K562 (cell line): ENCODE measurements around the gene ZSCAN29. TPM values are rescaled to one million over a fixed set of nuclear protein-coding genes. Genes with fewer than 3 reads are reported as not detected.

Experiments
- ARID1B ChIP-seq: fragments of 450-650 bp; IDR thresholded peaks from 2 replicates; pipeline ENCODE4 v1.6.1; 2016; ENCODE audit warnings: antibody characterized with exemption, mild to moderate bottlenecking, inconsistent platforms
- BACH1 ChIP-seq: fragments of 200-800 bp; sonication (Bioruptor generic); IDR thresholded peaks from 2 replicates; pipeline ENCODE4 v1.6.1; 2016; ENCODE audit warnings: missing genetic modification characterization, missing compliant biosample characterization
- CREB1 ChIP-seq, 2 experiments: sonication (generic) in 1 of 2; formaldehyde crosslinking in 1 of 2; IDR thresholded peaks; 2 replicates each; pipeline versions ENCODE4 v1.6.1 to v1.8.0; 2012 to 2022; ENCODE audit warnings: inconsistent platforms in 1 of 2, mild to moderate bottlenecking in 1 of 2, missing genetic modification reagents in 1 of 2, moderate library complexity in 1 of 2
- HDAC2 ChIP-seq: fragments of 450-650 bp; IDR thresholded peaks from 2 replicates; pipeline ENCODE4 v1.6.1; 2016; ENCODE audit warnings: mild to moderate bottlenecking
- HNRNPUL1 ChIP-seq: fragments of 200-400 bp; formaldehyde crosslinking; IDR thresholded peaks from 2 replicates; pipeline ENCODE4 v1.6.1; 2017; ENCODE audit warnings: low read length
- IRF2 ChIP-seq: sonication (generic); formaldehyde crosslinking; IDR thresholded peaks from 2 replicates; pipeline ENCODE4 v1.8.1; 2022; ENCODE audit warnings: mild to moderate bottlenecking, missing genetic modification reagents
- MAFF ChIP-seq: IDR thresholded peaks from 2 replicates; pipeline ENCODE4 v1.6.1; 2012; ENCODE audit warnings: low read length, improper control_type of control experiment
- MEF2A ChIP-seq: IDR thresholded peaks from 2 replicates; pipeline ENCODE4 v1.6.1; 2011; ENCODE audit warnings: low read depth, mild to moderate bottlenecking, low read length, moderate library complexity; ENCODE audit not compliant: control insufficient read depth
- NEUROD1 ChIP-seq: fragments of 150-350 bp; IDR thresholded peaks from 2 replicates; pipeline ENCODE4 v1.6.1; 2014; ENCODE audit warnings: borderline replicate concordance, low read length, low read depth; ENCODE audit not compliant: partially characterized antibody
- POLR2A ChIP-seq: fragments of 450-650 bp; conservative IDR thresholded peaks from 2 replicates; pipeline ENCODE4 v1.6.1; 2016
- SMARCA4 ChIP-seq: fragments of 450-650 bp; IDR thresholded peaks from 2 replicates; pipeline ENCODE4 v1.6.1; 2016
- ZFPM2 ChIP-seq: fragments of 250-450 bp; sonication (Bioruptor Pico); IDR thresholded peaks from 2 replicates; pipeline ENCODE4 v1.5.1; 2022; ENCODE audit warnings: mild to moderate bottlenecking
- ZNF224 ChIP-seq: sonication (generic); formaldehyde crosslinking; IDR thresholded peaks from 2 replicates; pipeline ENCODE4 v1.8.0; 2022; ENCODE audit warnings: mild to moderate bottlenecking, missing genetic modification reagents
- ZNF232 ChIP-seq: sonication (generic); formaldehyde crosslinking; IDR thresholded peaks from 2 replicates; pipeline ENCODE4 v1.8.0; 2022; ENCODE audit warnings: mild to moderate bottlenecking, missing genetic modification reagents
- ZZZ3 ChIP-seq: fragments of 450-650 bp; IDR thresholded peaks from 2 replicates; pipeline ENCODE4 v1.6.1; 2016; ENCODE audit warnings: antibody characterized with exemption, mild to moderate bottlenecking, moderate library complexity
- polyA plus RNA-seq, 8 experiments: library from polyadenylated mRNA; depleted of rRNA in 4 of 8; stranded (reverse) in 5 of 8; unstranded in 3 of 8; fragments of >200 nt; fragmentation: Nextera tagmentation in 2 of 8; fragmentation: Illumina TruSeq in 1 of 8; extraction: Ambion mirVana in 2 of 8; extraction: Trizol in 1 of 8; gene quantifications; 2 replicates each; pipeline versions ENCODE4 v1.2.1 to v1.2.3, GENCODE V29; 2011 to 2014; ENCODE audit warnings: inconsistent platforms in 1 of 8, missing spikeins in 1 of 8
- total RNA-seq, 7 experiments: library from RNA; depleted of rRNA in 6 of 7; stranded (reverse); fragments of >200 nt in 6 of 7; fragmentation: Illumina TruSeq in 2 of 7; extraction: Trizol in 2 of 7; gene quantifications; 2 replicates each; pipeline versions ENCODE4 v1.2.1 to v1.2.3, GENCODE V29; 2011 to 2021; ENCODE audit warnings: low replicate concordance in 1 of 7
- TF ChIP-seq, protein P1 (sequence below): sonication (generic); formaldehyde crosslinking; IDR thresholded peaks from 2 replicates; pipeline ENCODE4 v1.8.0; 2022; ENCODE audit warnings: mild to moderate bottlenecking, missing genetic modification reagents
- TF ChIP-seq, protein P2 (sequence below): sonication (generic); formaldehyde crosslinking; IDR thresholded peaks from 2 replicates; pipeline ENCODE4 v1.8.1; 2023; ENCODE audit warnings: mild to moderate bottlenecking, missing genetic modification reagents
- TF ChIP-seq, protein P3 (sequence below): fragments of 450-650 bp; formaldehyde crosslinking; conservative IDR thresholded peaks from 2 replicates; pipeline ENCODE4 v1.4.0; 2022; ENCODE audit warnings: mild to moderate bottlenecking, missing genetic modification characterization
- TF ChIP-seq, protein P4 (sequence below): sonication (generic); IDR thresholded peaks from 2 replicates; pipeline ENCODE4 v1.6.1; 2016
- TF ChIP-seq, protein P5 (sequence below): fragments of 250-450 bp; sonication (Bioruptor Pico); IDR thresholded peaks from 2 replicates; pipeline ENCODE4 v1.4.0; 2020; ENCODE audit warnings: mild to moderate bottlenecking, moderate library complexity

The ZSCAN29 gene
- total and polyA plus RNA-seq, 9 of the 15 experiments (the other 6 are each of a cell fraction or from before 2014, with no cell fraction given) = 2.5 to 28.6 (median 19.7) TPM

DNA sequence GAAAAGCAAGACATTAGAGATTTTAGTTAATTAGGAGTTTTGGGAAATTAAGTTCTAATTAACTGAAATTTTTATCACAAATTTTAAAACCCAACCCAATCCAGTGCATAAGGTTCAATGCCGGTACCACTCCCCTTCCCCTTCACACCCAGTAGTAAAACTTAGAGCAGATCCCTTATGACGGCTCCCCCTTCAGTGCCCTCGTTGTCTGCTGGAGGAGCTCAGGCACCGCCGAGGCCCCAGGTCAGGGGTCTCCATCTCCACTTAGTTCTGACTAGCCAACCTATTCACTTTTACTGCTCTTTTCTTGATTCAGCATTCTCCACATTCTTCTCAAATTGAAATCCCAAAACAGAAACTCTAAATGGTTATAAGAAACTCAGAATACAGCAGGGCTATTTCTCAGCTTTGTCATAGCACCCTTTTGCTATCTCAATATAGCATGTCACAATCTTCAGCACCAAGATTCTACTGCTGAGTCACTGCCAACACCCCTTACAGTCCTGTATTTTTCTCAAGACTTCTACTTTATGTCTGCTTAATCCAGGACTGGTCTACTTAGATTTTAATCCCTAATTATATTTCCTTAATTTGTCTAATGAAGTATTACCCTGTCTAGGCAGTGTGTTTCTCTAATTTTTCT, 39.9 kb upstream of the ZSCAN29 start (continued):
- TF ChIP-seq, protein P1, sequence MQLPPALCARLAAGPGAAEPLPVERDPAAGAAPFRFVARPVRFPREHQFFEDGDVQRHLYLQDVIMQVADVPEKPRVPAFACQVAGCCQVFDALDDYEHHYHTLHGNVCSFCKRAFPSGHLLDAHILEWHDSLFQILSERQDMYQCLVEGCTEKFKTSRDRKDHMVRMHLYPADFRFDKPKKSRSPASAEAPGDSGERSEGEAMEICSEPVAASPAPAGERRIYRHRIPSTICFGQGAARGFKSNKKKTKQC = no peak
- TF ChIP-seq CREB1 (IDR thresholded peaks at IDR 0.05) = no peak
- TF ChIP-seq CREB1 (CRISPR knock-in tag; IDR thresholded peaks at IDR 0.05) = no peak
- TF ChIP-seq MAFF = peak; percentile 88
- no peak for TF ChIP-seq HDAC2
- TF ChIP-seq NEUROD1 = no peak
- no peak for TF ChIP-seq IRF2
- no peak for TF ChIP-seq ZFPM2
- no peak for TF ChIP-seq POLR2A
- TF ChIP-seq BACH1 (tag) = peak; percentile 43; the same call in 1 of the 2 replicates
- TF ChIP-seq ZZZ3 = no peak
- TF ChIP-seq HNRNPUL1 = no peak
- TF ChIP-seq, protein P2, sequence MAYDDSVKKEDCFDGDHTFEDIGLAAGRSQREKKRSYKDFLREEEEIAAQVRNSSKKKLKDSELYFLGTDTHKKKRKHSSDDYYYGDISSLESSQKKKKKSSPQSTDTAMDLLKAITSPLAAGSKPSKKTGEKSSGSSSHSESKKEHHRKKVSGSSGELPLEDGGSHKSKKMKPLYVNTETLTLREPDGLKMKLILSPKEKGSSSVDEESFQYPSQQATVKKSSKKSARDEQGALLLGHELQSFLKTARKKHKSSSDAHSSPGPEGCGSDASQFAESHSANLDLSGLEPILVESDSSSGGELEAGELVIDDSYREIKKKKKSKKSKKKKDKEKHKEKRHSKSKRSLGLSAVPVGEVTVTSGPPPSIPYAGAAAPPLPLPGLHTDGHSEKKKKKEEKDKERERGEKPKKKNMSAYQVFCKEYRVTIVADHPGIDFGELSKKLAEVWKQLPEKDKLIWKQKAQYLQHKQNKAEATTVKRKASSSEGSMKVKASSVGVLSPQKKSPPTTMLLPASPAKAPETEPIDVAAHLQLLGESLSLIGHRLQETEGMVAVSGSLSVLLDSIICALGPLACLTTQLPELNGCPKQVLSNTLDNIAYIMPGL (CRISPR knock-in tag) = no peak
- no peak for TF ChIP-seq MEF2A
- peak; percentile 75 for TF ChIP-seq ARID1B
- no peak for TF ChIP-seq ZNF224 (CRISPR knock-in tag)
- TF ChIP-seq, protein P3, sequence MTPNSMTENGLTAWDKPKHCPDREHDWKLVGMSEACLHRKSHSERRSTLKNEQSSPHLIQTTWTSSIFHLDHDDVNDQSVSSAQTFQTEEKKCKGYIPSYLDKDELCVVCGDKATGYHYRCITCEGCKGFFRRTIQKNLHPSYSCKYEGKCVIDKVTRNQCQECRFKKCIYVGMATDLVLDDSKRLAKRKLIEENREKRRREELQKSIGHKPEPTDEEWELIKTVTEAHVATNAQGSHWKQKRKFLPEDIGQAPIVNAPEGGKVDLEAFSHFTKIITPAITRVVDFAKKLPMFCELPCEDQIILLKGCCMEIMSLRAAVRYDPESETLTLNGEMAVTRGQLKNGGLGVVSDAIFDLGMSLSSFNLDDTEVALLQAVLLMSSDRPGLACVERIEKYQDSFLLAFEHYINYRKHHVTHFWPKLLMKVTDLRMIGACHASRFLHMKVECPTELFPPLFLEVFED = no peak
- TF ChIP-seq, protein P4, sequence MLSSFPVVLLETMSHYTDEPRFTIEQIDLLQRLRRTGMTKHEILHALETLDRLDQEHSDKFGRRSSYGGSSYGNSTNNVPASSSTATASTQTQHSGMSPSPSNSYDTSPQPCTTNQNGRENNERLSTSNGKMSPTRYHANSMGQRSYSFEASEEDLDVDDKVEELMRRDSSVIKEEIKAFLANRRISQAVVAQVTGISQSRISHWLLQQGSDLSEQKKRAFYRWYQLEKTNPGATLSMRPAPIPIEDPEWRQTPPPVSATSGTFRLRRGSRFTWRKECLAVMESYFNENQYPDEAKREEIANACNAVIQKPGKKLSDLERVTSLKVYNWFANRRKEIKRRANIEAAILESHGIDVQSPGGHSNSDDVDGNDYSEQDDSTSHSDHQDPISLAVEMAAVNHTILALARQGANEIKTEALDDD = no peak
- TF ChIP-seq, protein P5, sequence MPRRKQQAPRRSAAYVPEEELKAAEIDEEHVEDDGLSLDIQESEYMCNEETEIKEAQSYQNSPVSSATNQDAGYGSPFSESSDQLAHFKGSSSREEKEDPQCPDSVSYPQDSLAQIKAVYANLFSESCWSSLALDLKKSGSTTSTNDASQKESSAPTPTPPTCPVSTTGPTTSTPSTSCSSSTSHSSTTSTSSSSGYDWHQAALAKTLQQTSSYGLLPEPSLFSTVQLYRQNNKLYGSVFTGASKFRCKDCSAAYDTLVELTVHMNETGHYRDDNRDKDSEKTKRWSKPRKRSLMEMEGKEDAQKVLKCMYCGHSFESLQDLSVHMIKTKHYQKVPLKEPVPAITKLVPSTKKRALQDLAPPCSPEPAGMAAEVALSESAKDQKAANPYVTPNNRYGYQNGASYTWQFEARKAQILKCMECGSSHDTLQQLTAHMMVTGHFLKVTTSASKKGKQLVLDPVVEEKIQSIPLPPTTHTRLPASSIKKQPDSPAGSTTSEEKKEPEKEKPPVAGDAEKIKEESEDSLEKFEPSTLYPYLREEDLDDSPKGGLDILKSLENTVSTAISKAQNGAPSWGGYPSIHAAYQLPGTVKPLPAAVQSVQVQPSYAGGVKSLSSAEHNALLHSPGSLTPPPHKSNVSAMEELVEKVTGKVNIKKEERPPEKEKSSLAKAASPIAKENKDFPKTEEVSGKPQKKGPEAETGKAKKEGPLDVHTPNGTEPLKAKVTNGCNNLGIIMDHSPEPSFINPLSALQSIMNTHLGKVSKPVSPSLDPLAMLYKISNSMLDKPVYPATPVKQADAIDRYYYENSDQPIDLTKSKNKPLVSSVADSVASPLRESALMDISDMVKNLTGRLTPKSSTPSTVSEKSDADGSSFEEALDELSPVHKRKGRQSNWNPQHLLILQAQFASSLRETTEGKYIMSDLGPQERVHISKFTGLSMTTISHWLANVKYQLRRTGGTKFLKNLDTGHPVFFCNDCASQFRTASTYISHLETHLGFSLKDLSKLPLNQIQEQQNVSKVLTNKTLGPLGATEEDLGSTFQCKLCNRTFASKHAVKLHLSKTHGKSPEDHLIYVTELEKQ = no peak
- TF ChIP-seq SMARCA4 = peak; percentile 74; the same call in 1 of the 2 replicates
- no peak for TF ChIP-seq ZNF232 (CRISPR knock-in tag)
